Measurements from ENCODE around the gene CDK18. TPM values are rescaled to one million over a fixed set of nuclear protein-coding genes. Genes with fewer than 3 reads are reported as not detected.

Gene CDK18
- total RNA-seq, 1 experiment from 2014 or later, result 38.5 TPM

GRCh38 chr1:205545001-205545919, 40.8 kb downstream of the CDK18 start:
- Histone ChIP-seq H3K4ac (ENCODE audit: low read depth, low read length) (no peak overlapping the region), H3K27me3 (ENCODE audit: insufficient read depth, low read length) (no peaks in the 10 kb centered on the region), H3K18ac (ENCODE audit: insufficient read length, low read depth, low read length) (no peak overlapping the region), H3K79me1 (ENCODE audit: insufficient read depth, low read depth, low read length, poor library complexity, severe bottlenecking) (no peaks in the 10 kb centered on the region), H3T11ph (ENCODE audit: low read length) (no peak overlapping the region), H3K23ac (ENCODE audit: insufficient read length, low read depth, low read length) (no peak overlapping the region), H4K20me1 (ENCODE audit: control insufficient read depth, insufficient read depth, insufficient read length) (no peaks in the 10 kb centered on the region), H4K91ac (ENCODE audit: insufficient read length, low read depth, low read length) (no peak overlapping the region), H2BK120ac (ENCODE audit: low read depth, low read length, poor library complexity, severe bottlenecking) (no peak overlapping the region), H2AK5ac (ENCODE audit: insufficient read length, low read length) (no peak overlapping the region), H3K27ac (ENCODE audit: insufficient read length, low read depth, low read length) (no peak overlapping the region), H3K9ac (ENCODE audit: extremely low read depth, insufficient read length, low read length) (no peak overlapping the region), H4K8ac (replicated peaks; ENCODE audit: insufficient read length, low read depth, low read length) (no peak overlapping the region), H3K14ac (ENCODE audit: insufficient read depth, low read length) (no peak overlapping the region), H2BK12ac (ENCODE audit: insufficient read length, low read depth, low read length) (no peak overlapping the region), H2AFZ (ENCODE audit: low read length) (no peak overlapping the region), H2BK20ac (ENCODE audit: low read depth, low read length, poor library complexity, severe bottlenecking) (no peak overlapping the region), H3K56ac (ENCODE audit: insufficient read length, low read depth, low read length) (no peak overlapping the region), H3K4me1 (ENCODE audit: insufficient read depth, low read length) (no peaks in the 10 kb centered on the region; the same call in 1 of the 2 replicates), H4K5ac (ENCODE audit: insufficient read length, low read depth, low read length) (no peak overlapping the region), H2BK5ac (ENCODE audit: insufficient read length, low read length) (no peak overlapping the region), H3K9me3 (ENCODE audit: control insufficient read depth, low read depth, low read length) (no peaks in the 10 kb centered on the region), H3K23me2 (ENCODE audit: insufficient read length, low read depth, low read length, poor library complexity, severe bottlenecking) (peaks cover 2% of the 10 kb centered on the region), H3K4me2 (ENCODE audit: insufficient read depth, insufficient read length, low read length) (no peak overlapping the region), H2BK15ac (ENCODE audit: low read depth, low read length) (no peak overlapping the region), H3K79me2 (ENCODE audit: insufficient read depth, low read length) (no peaks in the 10 kb centered on the region)
- Mint-ChIP-seq H3K4me1 (peaks cover 20 to 28% of the 10 kb centered on the region in 2 experiments), H3K36me3 (ENCODE audit: insufficient read depth in 1 of 3, low read depth in 3 of 3) (peaks cover 0 to 11% (median 0%) of the 10 kb centered on the region in 3 experiments; a peak in 4 of 7 replicates), H3K9me3 (peaks cover 7 to 12% of the 10 kb centered on the region in 2 experiments; a peak in 4 of 5 replicates), H3K27ac (no peak overlapping the region), H3K27me3 (ENCODE audit: low read depth) (peaks cover 56% of the 10 kb centered on the region), H3K4me3 (no peak overlapping the region)
- no CpG with 5 or more reads among the region's 19 CpGs for WGBS (ENCODE audit: extremely low coverage, insufficient read length, low lambda C conversion rate)
- no peak for TF ChIP-seq CTCF (conservative IDR thresholded peaks at IDR 0.05)
- peak; percentile 32 for DNase-seq
